ENCODE results near the gene ZNF492.

GRCh38 chr19:22622020-22622419 is 12.1 kb upstream of the ZNF492 start:
- TF ChIP-seq CTCF (conservative IDR thresholded peaks at IDR 0.05; ENCODE audit: low read depth, low read length): no peak
- no peak for TF ChIP-seq EZH2 (IDR thresholded peaks at IDR 0.05; ENCODE audit: low read length, unreplicated experiment)
